ENCODE results near the gene TGM2.

Gene TGM2

GRCh38 chr20:38139156-38139912, 25.7 kb downstream of the TGM2 start:
- no peak overlapping the region for H3K4me3 ChIP-seq (ENCODE audit: low read depth, low read length)
- TF ChIP-seq CTCF (IDR thresholded peaks at IDR 0.05; ENCODE audit: low read depth, low read length), result no peak

GRCh38 chr20:38138086-38138778, 26.8 kb downstream of the TGM2 start:
- no peak overlapping the region for H3K4me3 ChIP-seq (ENCODE audit: low read depth, low read length)
- TF ChIP-seq CTCF (IDR thresholded peaks at IDR 0.05; ENCODE audit: low read depth, low read length), result no peak

- no peak overlapping the region for H3K4me3 ChIP-seq (ENCODE audit: low read depth, low read length)
- TF ChIP-seq CTCF (IDR thresholded peaks at IDR 0.05; ENCODE audit: low read depth, low read length), result no peak
Observed at GRCh38 chr20:38137441-38138037, 27.5 kb downstream of the TGM2 start.

- TF ChIP-seq CTCF (IDR thresholded peaks at IDR 0.05; ENCODE audit: low read depth, low read length), result no peak
Observed at GRCh38 chr20:38136421-38137245, 28.4 kb downstream of the TGM2 start.

GRCh38 chr20:38135651-38136420, 29.2 kb downstream of the TGM2 start:
- TF ChIP-seq CTCF (IDR thresholded peaks at IDR 0.05; ENCODE audit: low read depth, low read length), result no peak
- no peak overlapping the region for H3K4me3 ChIP-seq (ENCODE audit: low read depth, low read length)

More at GRCh38 chr20:38136421-38137245, 28.4 kb downstream of the TGM2 start:
- no peak overlapping the region for H3K4me3 ChIP-seq (ENCODE audit: low read depth, low read length)

- H3K4me3 ChIP-seq (ENCODE audit: low read depth, low read length), result no peak overlapping the region
- no peak for TF ChIP-seq CTCF (IDR thresholded peaks at IDR 0.05; ENCODE audit: low read depth, low read length)
Observed at GRCh38 chr20:38135271-38135650, 29.8 kb downstream of the TGM2 start.

Data from WI38 (cell line).